ENCODE results near the gene PRDM2. TPM values are rescaled to one million over a fixed set of nuclear protein-coding genes. Genes with fewer than 3 reads are reported as not detected.

PRDM2 gene
- total and polyA plus RNA-seq, 2 experiments from 2014 or later, result 9.7 to 15.1 TPM

- no peaks in the 10 kb centered on the region for H3K27me3 ChIP-seq (replicated peaks; ENCODE audit: insufficient read depth)
- peak overlapping the region; percentile 59 for H3K4me2 ChIP-seq (ENCODE audit: unreplicated experiment)
- H3K4me1 ChIP-seq (ENCODE audit: insufficient read depth), result peaks cover 29% of the 10 kb centered on the region
- H3K36me3 ChIP-seq (ENCODE audit: low read depth), result peaks cover 27% of the 10 kb centered on the region; the same call in 1 of the 2 replicates
- peak overlapping the region; percentile 52 for H3K27ac ChIP-seq
- 0 out of 2 replicates have a peak overlapping the region, but pooled peaks have one; percentile 8 for H3K4me3 ChIP-seq
- peak; percentile 58 for DNase-seq
- H4K20me1 ChIP-seq (ENCODE audit: insufficient read depth), result no peaks in the 10 kb centered on the region
- WGBS, 2 experiments (ENCODE audit: low coverage in 1 of 2, low lambda C conversion rate in 2 of 2, missing lambda C conversion rate in 2 of 2), result 8 to 13% methylated on average over 5 of the region's 5 CpGs
- in situ Hi-C loops (cut with MboI), result no loop called here
- peaks cover 91% of the 10 kb centered on the region for H3K79me2 ChIP-seq (ENCODE audit: insufficient read depth)
- H3F3A ChIP-seq (ENCODE audit: insufficient read depth), result peaks cover 12% of the 10 kb centered on the region
- H3K9me3 ChIP-seq (ENCODE audit: low read depth), result no peaks in the 10 kb centered on the region
- no peak overlapping the region for H2AFZ ChIP-seq
- TF ChIP-seq EZH2phosphoT487 (IDR thresholded peaks at IDR 0.05; ENCODE audit: insufficient read depth, low read depth) (no peak), EZH2 (IDR thresholded peaks at IDR 0.05; ENCODE audit: insufficient read depth, poor library complexity, severe bottlenecking) (no peak)
- peak overlapping the region; percentile 44 for H3K9ac ChIP-seq
- no peaks in the 10 kb centered on the region for H3K9me2 ChIP-seq (ENCODE audit: insufficient read depth)
These were observed 75.5 kb downstream of the PRDM2 start for GRCh38 chr1:13775459-13775858.

- peak overlapping the region; percentile 52 for H3K27ac ChIP-seq
- peaks cover 31% of the 10 kb centered on the region for H3K4me1 ChIP-seq (ENCODE audit: insufficient read depth)
- DNase-seq, result peak; percentile 38
- TF ChIP-seq EZH2phosphoT487 (IDR thresholded peaks at IDR 0.05; ENCODE audit: insufficient read depth, low read depth) (no peak), EZH2 (IDR thresholded peaks at IDR 0.05; ENCODE audit: insufficient read depth, poor library complexity, severe bottlenecking) (no peak)
- H4K20me1 ChIP-seq (ENCODE audit: insufficient read depth), result no peaks in the 10 kb centered on the region
- no peak overlapping the region for H2AFZ ChIP-seq
- peaks cover 13% of the 10 kb centered on the region for H3F3A ChIP-seq (ENCODE audit: insufficient read depth)
- H3K9me3 ChIP-seq (ENCODE audit: low read depth), result no peaks in the 10 kb centered on the region
- 0 out of 2 replicates have a peak overlapping the region, but pooled peaks have one; percentile 8 for H3K4me3 ChIP-seq
- peaks cover 91% of the 10 kb centered on the region for H3K79me2 ChIP-seq (ENCODE audit: insufficient read depth)
- 32 to 36% methylated on average over 3 of the region's 3 CpGs for WGBS, 2 experiments (ENCODE audit: low coverage in 1 of 2, low lambda C conversion rate in 2 of 2, missing lambda C conversion rate in 2 of 2)
- no peaks in the 10 kb centered on the region for H3K27me3 ChIP-seq (replicated peaks; ENCODE audit: insufficient read depth)
- H3K4me2 ChIP-seq (ENCODE audit: unreplicated experiment), result peak overlapping the region; percentile 59
- peak overlapping the region; percentile 44 for H3K9ac ChIP-seq
- in situ Hi-C loops (cut with MboI), result no loop called here
- H3K36me3 ChIP-seq (ENCODE audit: low read depth), result peaks cover 27% of the 10 kb centered on the region; the same call in 1 of the 2 replicates
- no peaks in the 10 kb centered on the region for H3K9me2 ChIP-seq (ENCODE audit: insufficient read depth)
These were observed 75.9 kb downstream of the PRDM2 start for GRCh38 chr1:13775916-13776315.

GRCh38 chr1:13778431-13778830, 78.4 kb downstream of the PRDM2 start:
- H3K27ac ChIP-seq, result no peak overlapping the region
- H3K9me3 ChIP-seq (ENCODE audit: low read depth), result no peaks in the 10 kb centered on the region
- H4K20me1 ChIP-seq (ENCODE audit: insufficient read depth), result 0 out of 2 replicates have a peak, but pooled peaks cover 5% of the 10 kb centered on the region
- H3F3A ChIP-seq (ENCODE audit: insufficient read depth), result peaks cover 37% of the 10 kb centered on the region
- no peak for TF ChIP-seq EZH2 (IDR thresholded peaks at IDR 0.05; ENCODE audit: insufficient read depth, poor library complexity, severe bottlenecking)
- H2AFZ ChIP-seq, result no peak overlapping the region
- H3K27me3 ChIP-seq (replicated peaks; ENCODE audit: insufficient read depth), result no peaks in the 10 kb centered on the region
- peaks cover 30% of the 10 kb centered on the region for H3K36me3 ChIP-seq (ENCODE audit: low read depth)
- 89 to 93% methylated on average over 7 of the region's 7 CpGs for WGBS, 2 experiments (ENCODE audit: low coverage in 1 of 2, low lambda C conversion rate in 2 of 2, missing lambda C conversion rate in 2 of 2)
- H3K4me1 ChIP-seq (ENCODE audit: insufficient read depth), result peaks cover 55% of the 10 kb centered on the region
- no peak overlapping the region for H3K4me2 ChIP-seq (ENCODE audit: unreplicated experiment)
- H3K79me2 ChIP-seq (ENCODE audit: insufficient read depth), result peaks cover 85% of the 10 kb centered on the region
- no peaks in the 10 kb centered on the region for H3K9me2 ChIP-seq (ENCODE audit: insufficient read depth)
- no peak overlapping the region for H3K9ac ChIP-seq
- no peak for DNase-seq
- H3K4me3 ChIP-seq, result no peak overlapping the region
- in situ Hi-C loops (cut with MboI), result no loop called here

GRCh38 chr1:13779930-13780329, 79.9 kb downstream of the PRDM2 start:
- H3K36me3 ChIP-seq (ENCODE audit: low read depth), result peaks cover 23% of the 10 kb centered on the region
- H3K79me2 ChIP-seq (ENCODE audit: insufficient read depth), result peaks cover 85% of the 10 kb centered on the region
- no peaks in the 10 kb centered on the region for H3K27me3 ChIP-seq (replicated peaks; ENCODE audit: insufficient read depth)
- no peak overlapping the region for H3K4me3 ChIP-seq
- 64 to 66% methylated on average over 6 of the region's 6 CpGs for WGBS, 2 experiments (ENCODE audit: low coverage in 1 of 2, low lambda C conversion rate in 2 of 2, missing lambda C conversion rate in 2 of 2)
- in situ Hi-C loops (cut with MboI), result no loop called here
- peaks cover 5% of the 10 kb centered on the region; the same call in 1 of the 2 replicates for H4K20me1 ChIP-seq (ENCODE audit: insufficient read depth)
- no peak overlapping the region for H2AFZ ChIP-seq
- H3K4me1 ChIP-seq (ENCODE audit: insufficient read depth), result peaks cover 58% of the 10 kb centered on the region
- H3K27ac ChIP-seq, result no peak overlapping the region
- no peak for TF ChIP-seq EZH2 (IDR thresholded peaks at IDR 0.05; ENCODE audit: insufficient read depth, poor library complexity, severe bottlenecking)
- H3K9ac ChIP-seq, result no peak overlapping the region
- peaks cover 47% of the 10 kb centered on the region for H3F3A ChIP-seq (ENCODE audit: insufficient read depth)
- H3K9me3 ChIP-seq (ENCODE audit: low read depth), result no peaks in the 10 kb centered on the region
- no peak overlapping the region for H3K4me2 ChIP-seq (ENCODE audit: unreplicated experiment)
- peak; percentile 53 for DNase-seq
- no peaks in the 10 kb centered on the region for H3K9me2 ChIP-seq (ENCODE audit: insufficient read depth)

- Histone ChIP-seq H3F3A (ENCODE audit: insufficient read depth) (peaks cover 54% of the 10 kb centered on the region), H3K9me3 (ENCODE audit: low read depth) (no peaks in the 10 kb centered on the region), H3K4me3 (no peak overlapping the region), H3K4me1 (ENCODE audit: insufficient read depth) (peaks cover 56% of the 10 kb centered on the region), H3K27ac (no peak overlapping the region), H3K79me2 (ENCODE audit: insufficient read depth) (peaks cover 85% of the 10 kb centered on the region), H3K27me3 (replicated peaks; ENCODE audit: insufficient read depth) (no peaks in the 10 kb centered on the region), H3K9ac (no peak overlapping the region), H3K9me2 (ENCODE audit: insufficient read depth) (no peaks in the 10 kb centered on the region), H3K4me2 (ENCODE audit: unreplicated experiment) (no peak overlapping the region), H4K20me1 (ENCODE audit: insufficient read depth) (peaks cover 5% of the 10 kb centered on the region; the same call in 1 of the 2 replicates), H2AFZ (no peak overlapping the region), H3K36me3 (ENCODE audit: low read depth) (peaks cover 23% of the 10 kb centered on the region)
- WGBS, 2 experiments (ENCODE audit: low coverage in 1 of 2, low lambda C conversion rate in 2 of 2, missing lambda C conversion rate in 2 of 2), result 87 to 97% methylated on average over 6 of the region's 6 CpGs
- TF ChIP-seq EZH2phosphoT487 (IDR thresholded peaks at IDR 0.05; ENCODE audit: insufficient read depth, low read depth), result no peak
- TF ChIP-seq EZH2 (IDR thresholded peaks at IDR 0.05; ENCODE audit: insufficient read depth, poor library complexity, severe bottlenecking), result no peak
- no peak for DNase-seq
- in situ Hi-C loops (cut with MboI), result no loop called here
These were observed 80.8 kb downstream of the PRDM2 start for GRCh38 chr1:13780780-13781179.
